Forelimb muscle (tissue), 1 donor: Measurements from ENCODE around the gene WDR73. TPM values are rescaled to one million over a fixed set of nuclear protein-coding genes. Genes with fewer than 3 reads are reported as not detected.

ENCODE experiments used
- DNase-seq: peaks from one replicate; pipeline ENCODE4 v3.0.0-alpha.2; 2013; ENCODE audit warnings: low read depth
- polyA plus RNA-seq: library from polyadenylated mRNA; unstranded; fragments of 120-200 nt; gene quantifications from one replicate; pipeline ENCODE4 v1.2.1, GENCODE V29; 2013; ENCODE audit not compliant: insufficient read length

Gene WDR73
- polyA plus RNA-seq, 1 donor, result 16.9 TPM

DNA sequence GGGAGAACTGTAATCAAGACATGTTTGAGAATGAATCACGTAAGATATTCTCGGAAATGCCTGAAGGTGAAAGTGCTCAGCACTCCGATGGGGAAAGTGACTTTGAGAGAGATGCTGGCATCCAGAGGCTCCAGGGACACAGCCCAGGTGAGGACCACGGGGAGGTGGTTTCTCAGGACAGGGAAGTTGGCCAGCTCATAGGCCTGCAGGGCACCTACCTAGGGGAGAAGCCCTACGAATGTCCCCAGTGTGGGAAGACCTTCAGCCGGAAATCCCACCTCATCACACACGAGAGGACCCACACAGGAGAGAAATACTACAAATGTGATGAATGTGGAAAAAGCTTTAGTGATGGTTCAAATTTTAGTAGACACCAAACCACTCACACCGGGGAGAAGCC, 33.5 kb downstream of the WDR73 start:
- no peak for DNase-seq

DNA sequence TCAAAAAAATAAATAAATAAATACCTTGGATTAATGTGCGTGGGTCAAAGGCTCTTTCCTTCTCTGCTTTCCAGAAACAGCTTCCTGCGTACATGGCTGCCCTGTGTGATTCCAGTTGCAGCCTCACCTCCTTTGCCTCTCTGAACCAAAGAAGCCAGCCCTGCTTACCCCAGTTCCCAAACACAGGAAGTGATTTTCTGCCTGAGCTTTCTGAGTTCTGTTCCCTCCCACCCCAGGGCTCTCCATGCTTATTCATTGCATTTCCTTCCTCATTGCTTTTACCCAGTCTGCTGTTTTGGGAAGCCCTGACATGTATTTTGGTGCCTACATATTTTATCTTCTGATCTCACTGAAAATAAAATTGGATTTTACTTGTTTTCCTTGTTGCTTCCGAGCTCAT, 37.8 kb downstream of the WDR73 start:
- DNase-seq, result no peak

DNA sequence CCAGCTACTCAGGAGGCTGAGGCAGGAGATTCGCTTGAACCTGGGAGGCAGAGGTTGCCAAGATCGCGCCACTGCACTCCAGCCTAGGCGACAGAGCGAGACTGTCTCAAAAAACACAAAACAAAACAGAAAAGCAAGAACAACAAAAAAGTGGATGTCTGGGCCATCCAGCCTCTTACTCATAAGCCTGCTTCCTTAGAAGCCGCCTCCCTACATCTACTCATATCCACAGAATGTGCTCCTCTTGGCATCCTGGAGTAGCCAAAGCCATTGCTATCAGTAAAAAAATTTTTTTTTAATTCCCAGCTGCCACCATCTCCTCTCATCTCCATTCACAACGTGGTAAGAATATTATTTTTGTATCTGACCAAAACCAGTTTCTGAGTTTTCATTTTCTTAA, 42.5 kb downstream of the WDR73 start:
- DNase-seq, result no peak

DNA sequence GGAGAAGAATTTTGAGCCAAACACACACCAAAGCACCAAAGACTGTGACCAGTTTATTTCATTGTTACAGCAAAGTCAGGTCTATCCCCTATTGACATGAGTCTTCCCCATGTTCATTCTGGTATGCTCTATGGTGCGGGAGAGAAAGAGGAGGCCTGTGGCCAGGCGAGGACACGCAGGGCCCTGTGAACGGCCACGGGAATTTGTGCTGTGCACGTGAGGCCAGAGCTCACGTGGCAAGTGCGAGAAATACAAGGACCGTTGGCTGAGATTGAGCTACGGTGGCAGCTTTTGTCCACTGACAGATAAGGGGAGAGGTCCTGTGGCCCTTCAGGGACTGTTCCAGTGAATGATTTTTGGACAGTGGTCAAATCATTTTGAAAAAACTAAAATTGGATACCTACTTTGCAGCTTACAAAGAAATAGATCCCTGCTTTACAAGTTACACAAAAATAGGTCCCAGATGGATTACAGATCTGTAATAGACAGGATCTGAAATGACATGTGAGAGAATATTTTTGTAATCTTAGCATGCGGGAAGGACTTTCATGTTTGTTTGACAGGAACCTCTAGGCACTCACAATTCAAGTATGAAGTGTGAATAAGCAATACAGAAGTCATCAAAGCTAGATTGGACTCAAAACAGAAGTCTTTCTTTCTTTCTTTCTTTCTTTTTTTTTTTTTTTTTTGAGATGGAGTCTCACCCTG, 44.1 kb downstream of the WDR73 start:
- no peak for DNase-seq

DNA sequence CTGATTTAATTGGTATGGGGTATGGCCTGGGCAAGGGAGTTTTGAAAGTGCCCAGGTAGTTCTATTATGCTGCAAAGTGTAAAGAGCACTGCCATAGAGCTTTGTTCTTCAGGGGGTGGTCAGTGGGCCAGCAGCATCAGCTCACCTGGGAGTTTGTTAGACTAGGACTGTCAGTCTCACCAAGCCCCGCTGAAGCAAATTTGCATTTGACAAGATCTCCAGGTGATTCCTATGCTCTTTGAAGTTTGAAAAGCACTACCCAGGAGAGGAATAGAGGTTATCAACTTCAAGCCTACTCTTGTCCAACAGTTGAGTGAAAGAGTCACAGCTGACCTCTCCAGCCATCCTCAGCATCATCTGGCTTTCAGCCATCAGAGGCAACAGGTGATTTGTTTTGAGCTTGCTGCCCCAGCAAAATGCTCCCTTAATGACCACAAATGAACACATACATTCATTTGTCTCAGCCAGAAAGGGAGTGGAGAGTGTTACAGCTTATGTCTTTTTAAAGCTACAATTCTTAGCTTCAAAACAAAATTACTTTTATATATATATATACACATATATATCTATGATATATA, 45.3 kb downstream of the WDR73 start:
- no peak for DNase-seq

DNA sequence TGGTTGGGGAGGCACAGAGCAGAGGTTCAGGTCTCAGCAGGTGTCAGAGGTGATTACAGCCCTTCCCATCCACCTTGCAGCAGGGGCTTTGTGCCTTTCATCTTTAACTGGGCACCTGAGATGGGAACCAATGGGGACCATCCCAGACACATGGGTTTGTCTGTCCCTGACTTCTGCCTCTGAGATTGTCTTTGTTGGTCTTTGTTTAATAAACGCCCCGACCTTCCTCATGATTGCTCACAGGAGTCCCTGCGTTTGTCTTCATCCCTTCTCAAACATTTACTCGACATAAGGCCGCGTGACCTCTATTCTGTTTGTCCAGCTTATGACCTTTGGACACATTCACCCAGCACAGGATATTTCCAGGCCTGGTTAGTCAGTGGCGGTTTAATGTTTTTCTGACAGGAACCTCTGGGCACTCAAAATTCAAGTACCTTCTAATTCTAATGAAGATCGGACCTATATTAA, 47.4 kb downstream of the WDR73 start:
- no peak for DNase-seq

DNA sequence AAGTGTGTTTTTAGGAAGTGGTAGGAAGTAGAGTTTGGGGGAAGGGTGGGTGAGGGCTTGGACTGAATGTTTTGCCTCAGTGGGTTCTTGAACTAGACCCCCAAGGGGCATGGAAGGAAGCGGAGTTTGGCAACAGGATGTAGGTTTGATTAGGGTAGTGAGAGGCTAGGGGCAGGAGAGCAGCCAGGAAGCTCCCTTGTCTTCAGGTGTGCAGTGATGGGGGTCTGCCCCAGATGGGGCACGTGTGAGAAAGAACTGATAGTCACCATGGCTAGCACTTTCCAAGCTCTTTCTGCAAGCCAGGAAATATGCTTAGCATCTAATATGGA, 48.6 kb downstream of the WDR73 start:
- no peak for DNase-seq

DNA sequence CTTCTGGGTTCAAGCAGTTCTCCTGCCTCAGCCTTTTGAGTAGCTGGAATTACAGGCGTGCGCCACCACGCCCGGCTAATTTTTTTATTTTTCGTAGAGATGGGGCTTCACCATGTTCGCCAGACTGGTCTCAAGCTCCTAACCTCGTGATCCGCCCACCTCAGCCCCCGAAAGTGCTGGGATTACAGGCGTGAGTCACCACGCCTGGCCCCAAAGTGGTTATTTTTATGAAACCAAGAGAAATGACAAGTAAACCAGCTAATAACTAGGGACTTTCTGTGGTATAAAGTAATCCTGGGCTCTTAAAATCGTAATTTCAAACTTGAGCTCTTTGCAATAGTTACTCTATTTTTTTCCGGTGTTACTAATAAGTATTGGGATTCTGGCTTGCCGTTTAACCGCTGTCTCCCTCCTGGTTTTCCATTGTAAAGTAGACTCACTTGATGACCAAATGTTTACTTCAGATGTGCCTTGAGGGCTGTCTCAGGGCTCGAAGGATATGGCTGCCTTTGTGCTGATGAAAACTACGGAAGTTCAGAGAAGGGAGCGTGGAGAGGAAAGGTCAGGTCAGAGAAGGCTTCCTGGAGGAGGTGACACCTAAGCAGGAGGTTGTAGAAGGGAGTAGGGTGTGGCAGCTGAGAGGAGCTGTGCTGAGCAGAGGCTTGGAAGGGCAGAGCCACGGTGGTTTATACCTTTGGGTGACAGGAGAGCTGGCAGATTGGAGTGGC, 49.1 kb downstream of the WDR73 start:
- DNase-seq, result no peak

DNA sequence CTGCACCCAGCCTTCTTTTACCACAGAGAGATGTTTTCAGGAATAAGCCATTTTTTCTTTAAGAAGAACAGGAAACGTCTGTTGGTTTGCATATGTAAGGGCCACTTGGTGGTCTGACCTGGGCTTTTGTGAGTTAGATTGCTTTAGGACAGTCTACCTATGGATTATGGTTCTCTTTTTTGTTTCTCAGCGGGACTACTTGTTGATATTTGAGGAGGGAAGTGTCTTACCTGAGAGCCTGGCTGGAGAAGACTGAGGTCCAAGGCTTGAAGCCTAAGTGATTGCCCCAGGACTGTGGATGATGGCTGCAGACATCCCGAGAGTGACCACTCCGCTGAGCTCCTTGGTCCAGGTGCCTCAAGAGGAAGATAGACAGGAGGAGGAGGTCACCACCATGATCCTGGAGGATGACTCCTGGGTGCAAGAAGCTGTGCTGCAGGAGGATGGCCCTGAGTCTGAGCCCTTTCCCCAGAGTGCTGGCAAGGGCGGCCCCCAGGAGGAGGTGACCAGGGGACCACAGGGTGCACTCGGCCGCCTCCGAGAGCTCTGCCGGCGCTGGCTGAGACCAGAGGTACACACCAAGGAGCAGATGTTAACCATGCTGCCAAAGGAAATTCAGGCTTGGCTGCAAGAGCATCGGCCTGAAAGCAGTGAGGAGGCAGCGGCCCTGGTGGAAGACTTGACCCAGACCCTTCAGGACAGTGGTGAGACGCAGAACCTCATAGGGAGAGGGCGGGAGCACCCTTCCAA, 50.3 kb downstream of the WDR73 start:
- DNase-seq, result no peak

DNA sequence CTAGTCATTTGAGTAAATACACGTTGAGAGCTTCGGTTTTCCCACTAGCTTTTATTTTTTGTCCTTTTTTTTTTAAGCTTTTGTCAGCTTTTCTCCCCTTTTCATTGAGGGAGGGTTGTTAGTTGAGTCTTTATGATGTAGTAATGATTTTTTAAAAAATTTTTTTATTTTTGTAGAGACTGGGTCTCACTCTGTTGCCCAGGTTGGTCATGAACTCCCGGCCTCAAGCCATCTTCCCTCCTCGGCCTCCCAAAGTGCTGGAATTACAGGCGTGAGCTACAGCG, 52.6 kb downstream of the WDR73 start:
- DNase-seq, result no peak

DNA sequence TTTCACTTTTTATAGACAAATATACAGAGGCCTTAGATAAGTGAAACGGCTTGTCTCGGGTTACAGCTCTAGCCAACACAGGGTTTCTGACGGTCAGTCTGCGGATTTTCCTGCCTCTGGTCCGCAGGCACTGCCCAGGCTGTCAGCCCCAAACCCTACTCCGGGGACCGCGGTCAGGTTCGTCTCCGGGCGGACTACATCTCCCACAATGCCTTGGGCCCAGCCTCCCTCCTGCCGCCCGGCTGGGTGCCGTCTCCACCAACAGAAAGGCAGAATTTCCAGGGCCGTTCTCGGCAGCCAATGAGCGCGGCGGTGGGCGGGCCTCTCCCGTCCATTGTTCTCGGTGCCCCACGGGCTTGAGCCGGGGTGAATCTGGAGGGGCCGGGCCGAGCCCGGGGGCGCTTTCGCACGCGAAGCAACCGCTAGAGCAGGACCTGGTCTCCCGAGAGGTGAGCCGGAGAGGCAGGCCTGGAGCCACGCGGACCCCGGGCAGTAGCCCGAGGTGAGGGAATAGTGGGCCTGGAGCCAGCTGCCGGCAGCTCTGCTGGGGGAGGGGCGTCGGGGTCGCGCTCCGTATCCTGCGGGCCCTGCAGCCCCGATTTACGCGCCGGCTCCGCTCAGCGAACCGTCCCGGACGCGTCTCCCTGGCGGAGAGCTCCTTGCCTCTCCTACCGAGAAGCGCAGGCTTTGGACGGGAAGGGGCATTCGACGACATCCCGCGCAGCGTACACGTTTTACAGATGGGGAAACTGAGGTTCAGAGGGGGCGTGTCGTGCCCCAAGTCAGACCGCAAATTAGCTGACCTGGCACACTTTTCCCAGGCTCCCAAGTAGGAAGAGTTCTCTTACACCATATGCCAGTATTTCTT, 53.2 kb downstream of the WDR73 start, which contains the start of gene ZSCAN2:
Gene ZSCAN2, plus strand, starts transcription at position 323 of the 868 bp plus-strand sequence. CDS start 2,919 bp downstream, outside the sequence.
- peak; percentile 87 for DNase-seq

DNA sequence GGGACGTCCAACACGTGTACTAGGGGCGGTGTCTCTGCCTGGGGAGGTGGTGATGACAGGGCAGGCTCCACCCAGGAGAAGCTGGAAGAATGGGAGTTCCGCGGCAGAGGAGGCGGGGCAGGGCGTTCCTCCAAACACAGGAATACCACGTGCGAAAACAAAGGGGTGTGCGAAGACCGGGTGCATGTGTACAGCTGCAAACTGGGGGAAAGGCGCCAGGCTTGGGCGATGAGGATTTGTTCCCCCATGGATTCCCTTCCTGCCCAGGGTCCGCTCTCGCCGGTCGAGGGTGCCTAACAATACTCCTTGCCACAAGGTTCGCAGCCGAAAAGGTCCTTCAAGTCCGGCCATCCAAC, 53.8 kb downstream of the WDR73 start:
- peak; percentile 35 for DNase-seq

DNA sequence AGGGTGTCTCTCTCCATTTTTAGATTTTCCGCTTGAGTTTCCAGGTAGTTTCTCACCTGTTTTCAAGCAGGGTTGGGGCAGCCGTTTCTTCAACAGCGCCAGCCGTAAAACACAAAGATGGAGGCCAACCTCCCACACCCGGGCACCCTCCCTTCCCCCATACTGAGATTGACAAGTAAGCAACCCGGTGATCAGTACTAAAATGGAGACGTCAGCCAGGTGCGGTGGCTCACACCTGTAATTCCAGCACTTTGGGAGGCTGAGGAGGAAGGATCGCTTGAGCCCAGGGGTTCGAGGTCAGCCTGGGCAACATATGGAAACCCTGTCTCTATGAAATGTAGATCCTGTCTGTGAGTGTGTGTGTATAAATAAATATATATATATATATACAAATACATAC, 54.2 kb downstream of the WDR73 start:
- no peak for DNase-seq

DNA sequence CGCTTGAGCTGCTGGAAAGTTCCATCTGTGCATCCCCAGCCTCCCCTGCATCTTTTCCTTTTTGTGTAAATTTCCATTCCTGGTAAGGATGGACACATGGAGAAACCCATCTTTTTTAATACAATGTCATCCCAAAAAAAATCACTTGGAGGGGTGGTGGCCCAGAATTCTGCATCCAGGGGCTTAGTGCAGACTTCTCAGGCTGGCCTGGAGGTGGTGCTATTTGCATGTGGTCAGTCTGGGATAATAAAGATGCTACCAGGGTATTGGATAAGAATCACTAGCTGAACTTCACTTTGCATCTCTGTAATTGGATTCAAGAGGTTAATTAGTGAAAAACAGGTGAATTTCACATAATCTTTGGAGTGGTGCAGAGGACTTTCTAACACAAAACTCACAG, 55.1 kb downstream of the WDR73 start:
- DNase-seq, result no peak

DNA sequence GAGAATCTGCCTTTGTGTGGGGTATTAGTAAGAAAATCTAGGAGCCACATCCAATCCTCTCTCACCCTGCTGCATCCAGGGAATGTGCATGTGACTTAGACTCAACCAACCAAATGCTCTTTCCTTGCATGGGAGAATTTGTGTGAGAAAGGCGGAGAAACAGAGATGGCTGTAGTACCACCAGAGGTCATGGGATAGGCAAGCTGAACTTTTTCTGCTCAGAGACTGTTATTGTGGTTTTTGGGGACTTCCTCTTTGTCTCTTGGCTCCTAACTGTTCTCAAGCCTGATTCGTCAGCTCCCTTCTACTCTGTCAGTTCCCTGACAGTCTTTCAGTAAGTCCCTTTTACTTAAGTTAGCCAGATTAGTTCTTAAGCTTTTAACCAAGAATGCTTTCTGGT, 55.8 kb downstream of the WDR73 start:
- no peak for DNase-seq

DNA sequence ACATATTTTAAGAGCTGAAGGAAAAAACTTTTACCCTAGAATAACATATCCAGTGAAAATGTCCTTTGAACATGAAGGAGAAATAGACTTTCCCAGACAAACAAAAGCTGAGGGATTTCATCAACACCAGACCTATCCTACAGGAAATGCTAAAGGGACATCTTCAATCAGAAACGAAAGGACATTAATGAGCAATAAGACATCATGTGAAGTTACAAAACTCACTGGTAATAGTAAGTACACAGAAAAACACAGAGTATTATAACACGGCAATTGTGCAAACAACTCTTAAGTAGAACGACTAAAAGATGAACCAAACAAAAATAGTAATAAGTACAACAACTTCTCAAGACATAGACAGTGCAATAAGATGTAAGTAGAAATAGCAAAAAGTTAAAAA, 56.8 kb downstream of the WDR73 start:
- no peak for DNase-seq

DNA sequence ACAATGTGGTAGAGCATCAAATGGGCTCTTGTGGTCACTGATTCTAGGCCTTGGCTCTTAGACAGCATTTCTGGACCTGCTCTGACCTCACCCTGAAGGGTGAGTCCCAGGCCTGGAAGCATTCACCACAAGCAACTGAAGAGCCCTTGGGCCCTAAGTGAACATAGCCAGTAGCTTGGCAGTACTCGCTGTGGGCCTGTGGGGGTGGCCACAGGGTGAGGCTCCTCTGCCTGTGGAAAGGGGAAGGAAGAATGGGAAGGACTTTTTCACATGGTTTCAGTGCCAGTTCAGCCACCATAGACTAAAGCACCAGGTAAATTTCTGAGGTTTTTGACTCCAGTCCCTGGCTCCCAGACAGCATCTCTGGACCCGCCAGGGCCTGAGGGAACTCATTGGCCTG, 58.4 kb downstream of the WDR73 start:
- DNase-seq, result no peak

DNA sequence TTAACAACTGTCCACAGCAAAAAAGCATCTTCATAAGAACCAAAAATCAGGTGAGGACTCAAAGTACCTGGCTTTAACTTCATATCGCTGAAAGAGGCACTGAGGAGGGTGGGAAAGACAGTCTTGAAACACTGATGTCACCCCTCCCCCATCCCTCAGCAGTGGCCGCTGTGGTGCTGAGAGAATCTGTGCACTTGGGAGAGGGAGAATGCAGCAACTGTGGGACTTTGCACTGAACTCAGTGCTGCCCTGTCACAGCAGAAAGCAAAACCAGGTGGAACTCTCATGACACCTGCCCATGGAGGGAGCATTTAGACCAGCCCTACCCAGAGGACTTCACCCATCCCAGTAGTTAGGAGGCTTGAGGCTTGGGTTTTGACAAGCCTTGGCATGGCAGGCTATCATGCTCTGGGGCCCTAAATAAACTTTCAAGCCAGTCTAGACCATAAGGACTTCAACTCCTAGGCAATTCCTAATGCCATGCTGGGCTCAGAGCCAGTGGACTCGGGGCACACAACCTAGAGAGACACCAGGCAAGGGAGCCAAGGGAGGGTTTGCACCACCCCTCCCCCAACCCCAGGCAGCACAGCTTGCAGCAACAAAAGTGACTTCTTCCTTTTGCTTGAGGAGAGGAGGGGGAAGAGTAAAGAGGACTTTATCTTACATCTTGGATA, 59.3 kb downstream of the WDR73 start:
- no peak for DNase-seq

DNA sequence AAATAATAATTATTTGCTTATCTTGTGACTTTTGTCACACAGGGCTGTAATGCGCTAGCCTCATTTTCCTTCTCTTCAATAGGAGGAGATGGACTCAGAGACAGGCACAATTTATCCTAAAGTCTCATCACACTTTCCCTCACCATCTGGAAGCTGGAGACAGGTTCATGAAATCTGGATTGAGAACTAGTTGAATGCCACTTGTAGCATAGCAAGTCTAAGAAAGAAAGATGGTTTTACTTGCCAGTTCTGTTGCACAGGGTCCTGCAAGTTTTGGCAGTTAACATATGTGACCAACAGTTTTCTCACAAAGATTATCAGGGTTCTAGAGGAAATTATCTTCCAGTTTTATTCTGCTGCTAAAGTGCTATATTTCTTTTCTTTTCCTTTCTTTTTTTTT, 62.3 kb downstream of the WDR73 start:
- DNase-seq, result no peak

DNA sequence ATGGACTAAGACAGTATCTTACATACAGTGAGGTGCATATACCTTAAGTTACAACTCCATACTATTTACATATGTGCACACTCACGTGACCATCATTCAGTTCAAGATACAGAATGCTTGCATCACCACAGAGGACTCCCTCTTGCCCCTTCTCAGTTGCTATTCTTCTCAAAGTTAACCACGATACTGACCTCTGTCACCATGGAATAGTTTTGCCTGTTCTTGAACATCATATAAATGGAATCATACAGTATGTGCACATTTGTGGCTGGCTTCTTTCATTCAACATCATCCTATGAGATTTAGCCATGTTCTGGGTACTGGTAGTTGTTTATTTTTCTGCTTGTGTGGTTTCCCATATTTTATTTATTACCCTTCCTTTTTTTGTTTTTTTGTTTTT, 63.7 kb downstream of the WDR73 start:
- no peak for DNase-seq
